Activated CD4-positive, CD25-positive, alpha-beta regulatory T cell (primary cell): ENCODE results near the gene DHFR.
"Not testable (repeated sequence)": the region's sequence is repeated elsewhere in the genome, so short reads cannot be mapped to it uniquely, and the experiment has no call there.

ENCODE experiments used
- DNase-seq, 4 experiments: peaks; one replicate each; lab custom pipeline; 2025; lab: John Stamatoyannopoulos, UW

Gene DHFR

DNA sequence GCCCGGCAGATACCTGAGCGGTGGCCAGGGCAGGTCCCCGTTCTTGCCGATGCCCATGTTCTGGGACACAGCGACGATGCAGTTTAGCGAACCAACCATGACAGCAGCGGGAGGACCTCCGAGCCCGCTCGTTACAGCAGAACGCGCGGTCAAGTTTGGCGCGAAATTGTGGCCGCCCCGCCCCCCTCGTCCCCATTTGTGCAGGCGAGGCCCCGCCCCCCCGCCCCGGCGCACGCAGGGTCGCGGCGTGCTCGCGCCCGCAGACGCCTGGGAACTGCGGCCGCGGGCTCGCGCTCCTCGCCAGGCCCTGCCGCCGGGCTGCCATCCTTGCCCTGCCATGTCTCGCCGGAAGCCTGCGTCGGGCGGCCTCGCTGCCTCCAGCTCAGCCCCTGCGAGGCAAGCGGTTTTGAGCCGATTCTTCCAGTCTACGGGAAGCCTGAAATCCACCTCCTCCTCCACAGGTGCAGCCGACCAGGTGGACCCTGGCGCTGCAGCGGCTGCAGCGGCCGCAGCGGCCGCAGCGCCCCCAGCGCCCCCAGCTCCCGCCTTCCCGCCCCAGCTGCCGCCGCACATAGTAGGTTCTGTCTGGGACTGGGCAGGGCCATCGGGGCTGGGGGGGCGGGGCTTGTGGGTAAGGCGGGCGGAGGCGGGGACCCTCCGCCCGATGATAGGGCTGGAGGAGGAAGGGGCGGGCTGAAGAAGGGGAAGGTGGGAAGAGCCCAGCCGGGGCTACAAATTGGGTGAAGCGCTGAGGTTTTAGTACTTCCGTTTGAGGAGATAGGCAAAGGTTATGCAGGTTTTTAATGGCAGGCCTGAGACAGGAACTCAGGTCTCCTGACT lies at the start of gene DHFR, which contains the start of gene MSH3:
TSS of gene DHFR (minus strand) at position 593 of the 840 bp plus-strand sequence. CDS start at position 99, 494 bp downstream.
TSS of gene MSH3 (plus strand) at position 262 of the 840 bp plus-strand sequence. CDS start at position 338, 76 bp downstream.
- peak; percentile 78 to 88 (median 86) for DNase-seq

DNA sequence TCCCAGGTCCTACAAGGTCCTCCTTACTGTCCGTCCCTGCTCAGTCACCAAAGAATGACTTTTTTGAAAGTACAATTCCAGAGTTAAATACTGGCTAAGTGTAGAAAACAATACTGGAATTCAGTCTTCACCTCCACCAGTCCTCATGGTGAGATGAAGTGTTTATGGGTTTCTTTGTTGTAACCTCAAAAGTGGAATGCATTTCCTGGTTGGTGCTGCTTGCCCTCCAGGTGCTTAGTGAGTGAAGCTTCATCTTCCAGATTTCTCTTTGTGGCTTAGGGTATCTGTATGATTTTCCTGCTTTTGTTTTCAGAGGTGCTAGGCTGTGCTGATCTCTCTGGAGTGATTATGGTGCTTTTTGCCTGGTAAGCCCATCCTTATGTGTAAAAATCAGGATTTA lies 49.4 kb upstream of the DHFR start:
- DNase-seq = no peak

DNA sequence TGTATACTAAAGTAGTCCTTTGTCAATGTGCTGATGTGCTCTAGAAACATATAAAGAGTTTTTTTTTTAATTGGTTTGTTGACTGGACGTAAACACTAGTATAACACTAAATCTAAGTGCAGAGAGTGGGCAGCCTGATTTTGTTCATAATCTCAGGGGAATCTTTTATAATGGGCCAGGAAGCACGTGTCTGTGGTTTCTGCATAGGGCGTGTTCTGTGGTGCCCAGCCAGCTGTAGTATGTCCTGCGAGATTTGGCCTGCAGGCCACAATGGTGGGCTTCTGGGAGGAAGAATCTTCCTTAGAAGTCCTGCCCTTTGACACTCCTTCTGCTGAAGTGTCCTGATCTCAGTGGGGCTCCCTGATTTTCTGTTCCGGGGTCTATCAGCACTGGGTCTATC lies 49.0 kb upstream of the DHFR start:
- no peak for DNase-seq

DNA sequence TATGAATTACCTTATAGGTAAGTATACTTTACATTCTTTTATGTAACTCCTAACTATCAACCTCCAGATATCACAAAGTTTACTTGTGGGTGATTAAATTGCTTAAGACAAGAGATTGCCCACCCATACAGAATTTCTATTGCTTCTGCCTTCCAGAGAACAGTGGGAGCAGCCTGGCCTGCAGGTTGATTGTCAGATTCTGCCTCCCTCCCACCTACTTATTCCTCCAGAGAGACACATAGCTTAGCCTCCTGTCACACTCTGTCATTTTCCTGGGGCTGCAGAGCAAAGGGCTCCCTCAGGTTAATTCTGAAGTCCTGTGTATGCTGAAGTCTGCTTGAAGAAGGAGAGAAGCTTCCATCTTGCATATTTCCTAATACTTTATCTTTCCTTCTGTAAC lies 48.5 kb upstream of the DHFR start:
- DNase-seq = no peak

DNA sequence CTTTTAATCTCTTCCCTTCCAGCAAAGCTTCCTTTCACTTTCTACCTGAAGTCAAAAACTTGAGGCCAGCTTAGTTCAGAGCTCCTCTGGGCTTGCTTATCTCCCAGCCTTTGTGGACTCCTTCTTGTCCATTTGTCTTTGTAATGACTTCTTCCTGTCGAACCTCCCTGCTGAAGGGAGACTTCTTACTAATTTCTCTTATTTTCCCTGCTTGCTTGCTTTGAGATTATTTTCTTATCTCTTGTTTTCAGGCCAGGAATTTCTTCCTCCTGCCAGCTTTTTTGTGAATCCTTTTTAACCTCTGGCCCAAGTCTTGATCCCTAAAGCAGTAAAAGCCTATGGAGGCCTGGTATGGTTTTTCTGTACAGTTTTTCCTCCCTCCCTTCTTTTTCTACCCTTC lies 46.8 kb upstream of the DHFR start:
- DNase-seq = no peak

DNA sequence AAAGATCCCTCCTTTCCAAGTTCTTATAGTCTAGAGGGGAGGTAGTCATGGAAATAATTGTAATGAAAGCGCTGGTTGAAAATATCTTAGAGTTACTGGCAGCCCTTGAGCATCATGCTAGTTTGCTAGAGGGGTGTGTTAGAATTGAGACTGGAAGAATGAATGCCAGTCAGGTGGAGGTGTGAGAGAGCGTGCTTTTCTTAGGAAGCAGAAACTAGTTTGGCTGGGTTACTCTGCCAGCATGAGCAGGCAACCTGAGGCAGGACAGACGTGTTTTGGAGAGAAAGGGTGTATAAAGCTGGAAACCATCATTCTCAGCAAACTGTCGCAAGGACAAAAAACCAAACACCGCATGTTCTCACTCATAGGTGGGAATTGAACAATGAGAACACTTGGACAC lies 43.6 kb upstream of the DHFR start:
- no peak for DNase-seq

DNA sequence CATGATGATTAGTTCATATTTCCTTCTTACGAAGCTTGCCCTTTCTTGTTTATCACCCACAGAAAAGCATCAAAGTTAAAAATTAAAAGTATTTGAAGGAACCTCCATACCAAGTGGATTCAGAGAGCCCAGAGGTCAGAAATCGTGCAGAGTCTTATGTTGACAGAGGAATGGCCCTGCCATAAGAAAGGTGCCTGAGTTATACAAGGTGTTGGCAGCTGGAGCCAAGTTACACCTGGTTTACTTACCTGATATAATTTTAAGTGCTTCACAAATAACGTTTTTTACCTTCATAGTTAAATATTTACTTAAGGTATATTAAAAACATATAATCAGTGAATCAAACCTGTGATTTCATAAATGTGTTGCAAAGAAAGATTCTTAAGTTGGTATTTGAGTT lies 42.3 kb upstream of the DHFR start:
- no peak for DNase-seq

DNA sequence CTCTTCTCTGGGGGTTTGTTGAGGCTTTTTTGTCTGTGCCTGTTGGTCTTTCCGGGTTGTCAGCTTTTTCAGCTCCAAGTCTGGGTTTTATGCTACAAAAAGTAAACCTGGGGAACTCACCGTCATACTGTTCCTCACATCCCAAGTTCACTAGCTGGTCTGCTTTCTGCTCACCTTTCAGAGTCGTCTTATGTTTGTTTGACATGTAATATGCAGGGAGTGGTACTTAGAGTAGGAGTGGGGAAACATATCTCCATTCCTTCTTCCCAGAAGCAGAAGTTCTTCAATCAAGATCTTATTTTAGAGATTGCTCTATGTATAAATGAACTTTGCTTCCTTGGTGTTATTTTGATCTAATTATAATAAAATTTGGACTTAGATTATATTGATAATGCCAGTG lies 41.7 kb upstream of the DHFR start:
- DNase-seq = no peak

DNA sequence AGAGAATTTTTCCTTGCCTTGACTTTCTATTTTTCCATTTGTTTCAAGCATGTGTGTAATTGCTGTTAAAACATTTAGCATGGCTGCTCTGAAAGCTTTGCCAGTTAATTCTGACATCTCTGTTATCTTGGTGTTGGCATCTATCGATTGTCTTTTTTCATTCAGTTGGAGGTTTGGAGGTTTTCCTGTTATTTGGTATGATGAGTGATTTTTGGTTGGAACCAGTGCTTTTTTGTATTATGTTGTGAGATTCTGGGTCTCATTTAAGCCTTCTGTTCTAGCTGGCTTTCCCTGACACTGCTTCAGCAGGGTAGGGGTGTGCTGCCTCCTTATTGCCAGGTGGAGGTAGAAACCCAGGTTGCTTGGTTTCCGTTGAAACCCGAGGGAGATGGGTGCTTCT lies 40.9 kb upstream of the DHFR start:
- DNase-seq = no peak

DNA sequence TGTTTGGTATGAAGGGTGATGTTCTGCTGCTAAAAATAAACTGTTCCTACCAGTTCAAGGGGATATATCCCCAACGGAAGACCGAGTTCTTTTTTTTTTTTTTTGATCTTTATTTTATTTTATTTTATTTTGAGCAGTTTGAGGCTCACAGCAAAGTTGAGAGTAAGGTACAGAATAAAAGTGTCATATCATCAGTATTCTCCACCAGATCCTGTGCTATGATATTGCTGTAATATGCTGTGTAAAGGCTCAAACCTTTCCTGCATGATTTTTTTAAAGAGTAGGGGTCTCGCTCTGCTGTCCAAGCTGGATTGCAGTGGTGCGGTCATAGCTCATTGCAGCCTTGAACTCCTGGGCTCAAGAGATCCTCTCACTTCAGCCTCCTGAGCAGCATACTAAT lies 34.8 kb upstream of the DHFR start:
- DNase-seq = no peak

DNA sequence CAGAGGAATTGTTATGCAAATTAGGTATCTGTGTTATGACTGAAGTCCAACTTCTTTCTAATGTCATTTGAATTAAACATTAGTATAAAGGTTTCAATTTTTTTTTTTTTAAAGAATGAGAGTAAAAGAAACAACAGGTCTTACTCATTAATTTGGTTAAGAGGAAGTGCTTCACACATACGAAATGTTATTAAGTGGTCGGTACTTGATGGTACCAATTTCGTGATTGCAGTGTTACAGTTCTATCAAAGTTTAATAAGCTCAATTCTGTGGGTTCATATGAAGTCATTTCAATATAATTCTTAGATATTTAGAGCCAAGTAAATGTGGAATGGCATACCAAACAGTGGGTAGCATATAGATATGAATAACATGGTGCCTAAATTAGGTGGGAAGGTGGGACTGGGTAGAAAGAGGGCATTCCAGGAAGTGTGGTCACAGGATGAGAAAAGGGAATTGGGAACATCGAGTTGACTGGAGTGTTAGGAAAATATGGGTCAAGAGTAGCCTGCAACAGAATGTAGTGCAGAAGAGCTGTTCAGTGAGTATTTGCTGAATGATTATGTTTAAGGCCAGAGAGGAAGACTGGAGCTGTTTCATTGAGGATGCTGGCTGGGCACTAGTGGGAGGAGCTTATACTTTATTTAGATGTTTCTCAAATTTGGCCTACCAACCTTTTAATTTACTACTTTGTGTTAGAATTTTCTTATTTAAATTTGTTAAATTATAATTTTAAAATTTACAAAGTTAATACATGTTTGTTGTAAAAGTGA lies 34.1 kb upstream of the DHFR start:
- DNase-seq = no peak

DNA sequence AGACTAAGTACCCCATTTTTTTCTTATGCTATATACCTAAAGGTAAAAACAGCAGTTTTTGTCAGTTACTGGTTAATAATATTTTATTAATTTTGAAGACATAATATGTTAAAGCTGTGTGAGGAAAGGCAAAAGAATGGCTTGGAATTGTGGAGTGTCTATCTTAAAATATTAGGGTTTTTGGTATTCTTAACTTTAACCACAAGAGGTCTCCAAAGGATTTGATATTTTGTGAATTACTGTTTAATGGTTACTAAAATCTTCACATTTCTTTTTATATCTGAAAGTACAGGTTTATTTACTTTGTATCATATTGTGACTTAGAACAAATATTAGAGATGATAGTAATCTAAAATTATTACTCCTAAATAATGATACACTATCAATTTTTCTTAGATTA lies 32.0 kb upstream of the DHFR start:
- no peak for DNase-seq

DNA sequence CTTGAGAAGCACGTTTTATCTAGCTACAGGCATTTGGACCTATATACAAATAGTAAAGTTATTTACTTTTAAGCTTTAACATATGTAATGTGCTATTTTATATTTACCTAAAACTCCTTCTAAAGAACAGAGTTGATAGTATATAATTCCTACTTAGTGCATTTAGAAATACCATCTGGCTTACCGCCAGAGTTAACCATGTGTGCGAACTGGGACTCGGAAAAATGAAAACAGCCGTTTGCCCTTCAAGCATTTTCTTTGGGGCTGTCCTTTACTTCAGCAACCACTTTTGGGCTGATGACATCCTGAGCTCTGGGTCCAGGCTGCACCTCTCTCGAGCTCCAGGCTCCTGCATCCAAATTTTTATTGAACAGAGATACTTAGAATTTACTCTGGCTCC lies 21.9 kb upstream of the DHFR start:
- no peak for DNase-seq

DNA sequence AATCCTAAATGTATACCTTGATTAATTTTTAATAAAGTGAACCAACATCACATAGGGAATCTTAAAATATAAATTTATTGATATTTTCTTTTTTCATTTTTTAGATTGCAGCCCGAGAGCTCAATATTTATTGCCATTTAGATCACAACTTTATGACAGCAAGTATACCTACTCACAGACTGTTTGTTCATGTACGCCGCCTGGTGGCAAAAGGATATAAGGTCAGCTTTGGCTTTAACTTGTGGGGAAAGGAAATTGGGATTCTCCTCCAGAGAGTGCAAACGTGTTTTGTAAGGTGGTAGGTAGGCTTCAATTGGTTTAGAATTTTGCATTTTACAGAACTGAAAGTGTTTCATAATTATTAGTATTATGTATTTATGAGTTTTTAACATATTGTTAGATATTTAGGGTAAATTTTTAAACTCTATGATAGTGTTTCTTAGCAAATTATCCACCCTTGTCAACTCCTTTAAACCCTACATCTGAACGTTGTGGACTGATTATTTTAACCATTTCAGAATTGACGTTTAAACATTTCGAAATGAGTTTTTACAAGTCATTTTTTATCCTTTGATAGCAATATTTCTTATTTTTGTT lies 17.5 kb upstream of the DHFR start:
- DNase-seq = peak; percentile 16 to 42 (median 31)

DNA sequence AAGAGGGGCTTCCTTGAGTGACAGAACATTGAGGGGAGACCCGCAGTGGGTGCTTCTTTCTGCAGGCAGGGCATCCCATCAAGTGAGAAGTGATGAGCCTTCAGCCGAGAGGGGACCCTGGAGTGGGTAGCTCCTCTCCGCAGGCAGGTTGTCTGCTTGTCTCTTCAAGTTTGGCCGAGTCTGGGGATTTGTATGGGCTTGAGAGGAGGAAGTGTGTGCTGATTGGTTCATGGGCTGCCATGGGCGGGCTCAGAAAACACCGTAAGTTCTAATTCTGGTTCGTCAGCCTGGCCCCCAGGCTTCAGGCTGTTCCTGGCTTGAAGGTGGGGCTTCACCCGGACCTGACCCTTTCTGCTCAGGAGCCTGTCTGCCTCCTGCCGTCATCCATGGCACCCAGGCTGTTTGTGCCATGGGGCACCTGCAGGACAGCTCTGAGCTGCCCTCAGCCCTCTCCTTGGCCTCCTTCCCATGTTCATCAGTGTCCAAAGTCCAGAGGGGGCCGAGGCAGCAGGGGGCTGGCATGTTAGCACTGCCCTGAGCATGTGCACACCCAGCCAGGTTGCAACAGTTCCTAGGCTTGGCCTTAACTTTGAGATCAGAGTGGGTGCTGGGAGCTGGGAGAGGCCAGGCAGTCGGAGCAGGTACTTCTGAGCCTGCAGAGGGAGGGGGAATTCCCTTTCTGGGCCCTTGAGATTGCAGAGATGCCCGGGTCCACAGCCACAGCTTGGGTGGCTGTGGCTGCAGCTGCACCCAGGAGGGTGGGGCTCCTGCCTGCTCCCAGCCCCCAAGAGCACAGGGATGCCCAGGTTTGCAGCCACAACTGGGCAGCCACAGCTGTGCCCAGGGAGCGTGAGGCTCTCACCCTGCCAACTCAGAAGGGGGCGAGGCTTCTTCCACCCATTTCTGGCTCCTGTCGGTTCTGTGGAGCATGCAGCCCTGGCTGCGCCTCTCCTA lies 13.5 kb upstream of the DHFR start:
- no peak for DNase-seq

DNA sequence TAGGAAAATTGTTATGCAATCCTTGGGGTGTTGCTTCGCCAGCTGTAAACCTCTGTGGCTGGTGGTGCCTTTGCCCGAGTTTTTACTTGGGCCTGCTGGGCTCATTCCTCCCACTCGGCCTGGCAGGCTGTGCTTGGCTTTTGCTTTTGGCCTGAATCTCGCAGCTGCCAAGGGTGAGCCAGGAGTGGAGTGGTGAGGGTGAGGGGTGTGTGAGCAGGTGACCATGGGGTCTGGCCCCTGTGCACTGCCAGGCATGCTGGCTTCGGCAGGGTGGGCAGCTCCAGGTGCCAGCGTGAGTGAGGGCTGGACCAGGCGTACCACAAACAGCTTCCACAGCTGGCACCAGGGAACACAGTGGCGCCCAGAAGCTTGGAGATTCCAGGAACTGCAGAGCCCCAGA lies 12.6 kb upstream of the DHFR start:
- no peak for DNase-seq

DNA sequence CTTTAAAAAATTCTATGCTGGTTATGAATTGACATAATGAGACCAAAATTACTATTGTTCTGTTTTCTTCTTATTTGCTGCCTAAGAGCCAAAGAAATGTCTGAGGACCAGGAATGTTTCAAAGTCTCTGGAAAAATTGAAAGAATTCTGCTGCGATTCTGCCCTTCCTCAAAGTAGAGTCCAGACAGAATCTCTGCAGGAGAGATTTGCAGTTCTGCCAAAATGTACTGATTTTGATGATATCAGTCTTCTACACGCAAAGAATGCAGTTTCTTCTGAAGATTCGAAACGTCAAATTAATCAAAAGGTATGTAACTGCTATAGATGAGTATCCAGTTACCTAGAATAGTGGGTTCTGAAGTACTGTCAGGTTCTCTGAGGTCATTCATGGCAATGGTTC lies 10.3 kb upstream of the DHFR start:
- no peak for DNase-seq

DNA sequence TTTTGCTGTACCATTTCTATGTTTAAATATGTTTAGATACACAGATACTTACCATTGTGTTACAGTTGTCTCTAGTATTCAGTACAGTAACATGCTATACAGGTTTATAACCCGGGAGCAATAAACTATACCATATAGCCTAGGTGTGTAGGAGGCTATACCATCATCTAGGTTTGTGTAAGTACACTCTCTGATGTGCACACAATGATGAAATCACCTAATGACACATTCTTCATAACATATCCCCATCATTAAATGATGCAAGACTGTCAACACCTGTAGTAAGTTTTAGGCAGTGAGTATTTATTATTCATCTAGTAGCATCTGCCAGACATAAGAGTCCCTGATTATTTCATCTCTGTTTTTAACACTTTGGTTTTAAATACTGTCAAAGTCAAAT lies 7.3 kb upstream of the DHFR start:
- no peak for DNase-seq

DNA sequence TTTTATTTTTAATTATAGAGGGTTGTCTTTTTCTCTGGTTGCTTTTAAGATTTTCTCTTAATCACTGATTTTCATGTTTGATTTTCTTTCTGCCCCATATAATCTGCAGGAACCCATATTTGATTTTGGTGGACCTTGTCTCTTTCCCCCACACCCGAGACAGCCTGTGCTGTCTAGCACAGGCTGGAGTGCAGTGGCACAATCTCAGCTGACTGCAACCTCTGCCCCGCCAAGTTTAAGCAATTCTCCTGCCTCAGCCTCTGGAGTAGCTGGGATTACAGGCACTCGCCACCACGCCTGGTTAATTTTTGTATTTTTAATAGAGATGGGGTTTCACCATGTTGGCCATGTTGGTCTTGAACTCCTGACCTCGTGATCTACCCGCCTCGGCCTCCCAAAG lies 5.9 kb upstream of the DHFR start:
- DNase-seq = not testable (repeated sequence)

DNA sequence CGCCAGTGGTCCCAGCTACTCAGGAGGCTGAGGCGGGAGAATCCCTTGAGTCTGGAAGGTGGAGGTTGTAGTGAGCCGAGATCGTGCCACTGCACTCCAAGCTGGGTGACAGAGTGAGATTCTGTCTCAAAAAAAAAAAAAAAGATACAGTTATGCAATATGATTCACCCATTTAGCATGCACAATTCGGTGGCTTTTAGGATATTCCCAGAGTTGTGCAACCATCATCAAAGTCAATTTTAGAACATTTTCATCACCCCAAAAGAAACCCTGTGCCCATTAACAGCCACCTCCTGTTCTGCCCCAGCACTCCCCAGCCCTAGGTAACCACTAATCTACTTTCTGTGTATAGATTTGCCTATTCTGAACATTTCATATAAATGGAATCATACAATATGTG lies 4.3 kb upstream of the DHFR start:
- DNase-seq = no peak

DNA sequence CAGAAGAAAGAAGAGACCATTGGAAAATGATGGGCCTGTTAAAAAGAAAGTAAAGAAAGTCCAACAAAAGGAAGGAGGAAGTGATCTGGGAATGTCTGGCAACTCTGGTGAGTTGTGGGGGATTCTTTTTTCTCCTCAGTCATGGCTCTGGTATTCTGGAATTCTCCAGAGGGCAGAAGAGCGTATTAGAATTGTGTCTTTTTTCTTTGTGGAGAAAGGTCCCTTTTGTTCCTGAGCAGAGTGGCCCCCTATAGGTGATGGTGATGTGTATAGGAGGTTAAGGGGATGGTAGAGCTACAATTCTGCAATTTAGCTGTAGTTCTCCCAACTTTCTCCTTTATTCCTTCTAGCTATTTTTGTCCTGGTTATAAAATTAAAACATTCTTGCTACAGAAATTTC lies 1.6 kb upstream of the DHFR start:
- DNase-seq = no peak
